Activated naive CD8-positive, alpha-beta T cell treated with anti-CD3 and anti-CD28 coated beads, Interleukin-2, amount 50 U/mL, for 16 hours (primary cell): ENCODE results near the gene HPGD.
"Not testable (repeated sequence)": the region's sequence is repeated elsewhere in the genome, so short reads cannot be mapped to it uniquely, and the experiment has no call there.

Experiments
- DNase-seq: peaks from one replicate; pipeline ENCODE4 v3.0.0-alpha.2; 2020; ENCODE audit warnings: low read depth, low spot score

The HPGD gene

GRCh38 chr4:174526731-174527130 lies 4.4 kb upstream of the HPGD start:
- no peak for DNase-seq

GRCh38 chr4:174524242-174524641 lies 2.0 kb upstream of the HPGD start:
- no peak for DNase-seq

- DNase-seq: no peak
Measured at GRCh38 chr4:174523025-174523693, 871 bp upstream of the HPGD start.

- DNase-seq: no peak
Measured at GRCh38 chr4:174521800-174522182, 497 bp downstream of the HPGD start.

DNA sequence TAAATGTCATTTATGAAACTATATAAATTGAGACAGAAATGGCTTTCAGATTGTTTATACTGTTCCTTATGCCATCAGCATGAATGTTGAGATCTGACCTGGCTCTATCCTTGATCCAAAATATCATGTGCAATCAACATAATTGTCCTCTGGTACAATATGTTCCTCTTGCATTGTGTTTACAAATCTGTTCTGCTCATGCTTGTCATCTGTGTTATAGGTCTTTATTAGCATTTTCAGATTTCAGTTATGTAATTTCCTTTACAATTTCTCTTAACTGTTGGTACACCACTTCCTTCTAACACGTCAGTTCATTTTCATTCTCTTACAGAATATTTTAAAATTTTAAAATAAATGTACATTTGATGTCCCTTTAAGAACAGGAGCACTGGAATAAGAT lies 1.6 kb downstream of the HPGD start:
- DNase-seq: no peak

DNA sequence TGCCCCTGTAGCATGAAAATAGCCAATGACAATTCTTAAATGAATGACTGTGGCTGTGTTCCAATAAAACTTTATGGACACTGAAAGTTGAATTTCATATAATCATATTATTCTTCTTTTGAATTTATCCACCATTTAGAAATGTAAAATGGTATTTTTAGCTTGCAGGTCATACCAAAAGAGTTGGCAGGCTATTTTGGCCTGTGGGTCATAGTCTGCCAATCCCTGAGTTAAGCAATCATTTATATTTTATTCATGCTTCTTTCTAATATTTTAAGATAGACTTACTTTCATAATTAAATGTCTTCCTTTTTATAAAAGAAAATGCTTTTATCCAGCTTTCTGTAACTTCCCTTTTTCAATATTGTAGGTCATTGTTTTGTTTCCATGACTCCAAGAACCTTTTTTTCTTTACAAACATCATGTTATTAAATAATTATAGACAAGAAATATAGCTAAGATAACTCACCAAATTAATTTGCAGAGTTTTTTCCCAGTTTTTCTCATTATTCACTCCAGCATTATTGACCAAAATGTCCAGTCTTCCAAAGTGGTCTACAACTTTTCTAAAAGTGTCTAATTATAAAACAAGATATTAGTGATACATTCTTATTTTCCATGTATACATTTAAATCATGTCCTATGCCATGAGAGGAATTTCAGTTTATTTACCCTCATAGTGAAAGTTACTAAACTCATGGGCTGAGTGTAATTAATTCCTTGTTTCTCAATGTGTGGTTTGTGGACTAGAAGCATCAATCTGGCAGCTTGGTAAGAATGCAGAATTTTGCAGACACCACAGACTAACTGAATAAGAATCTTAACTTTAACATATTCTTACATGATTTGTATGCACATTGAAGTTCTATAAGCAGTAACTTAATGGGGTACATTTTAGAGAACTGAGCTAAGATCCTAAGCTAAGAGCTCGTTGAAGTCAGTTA lies 4.5 kb downstream of the HPGD start:
- no peak for DNase-seq

DNA sequence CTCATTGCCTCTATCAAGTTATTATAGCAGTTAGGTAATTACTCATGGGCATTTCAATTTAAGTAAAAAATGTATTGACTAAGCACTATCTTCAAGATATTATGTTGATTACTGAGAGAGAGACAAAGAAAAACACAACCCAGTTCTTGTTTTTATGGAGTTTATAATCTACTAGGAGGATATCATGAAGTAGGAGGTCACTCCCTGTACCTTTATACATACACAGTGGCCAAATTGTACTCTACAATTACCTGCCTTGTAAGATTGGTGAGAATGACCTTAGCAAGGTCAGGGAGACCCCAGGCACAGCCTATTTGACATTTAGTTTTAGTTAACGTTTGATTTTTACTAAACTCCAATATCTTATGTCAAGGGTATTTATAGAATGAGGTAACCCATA lies 5.5 kb downstream of the HPGD start:
- no peak for DNase-seq

GRCh38 chr4:174516345-174516744 lies 5.9 kb downstream of the HPGD start:
- DNase-seq: no peak

GRCh38 chr4:174512745-174513144 lies 9.5 kb downstream of the HPGD start:
- DNase-seq: no peak

- no peak for DNase-seq
Measured at GRCh38 chr4:174505892-174506291, 16.4 kb downstream of the HPGD start.

DNA sequence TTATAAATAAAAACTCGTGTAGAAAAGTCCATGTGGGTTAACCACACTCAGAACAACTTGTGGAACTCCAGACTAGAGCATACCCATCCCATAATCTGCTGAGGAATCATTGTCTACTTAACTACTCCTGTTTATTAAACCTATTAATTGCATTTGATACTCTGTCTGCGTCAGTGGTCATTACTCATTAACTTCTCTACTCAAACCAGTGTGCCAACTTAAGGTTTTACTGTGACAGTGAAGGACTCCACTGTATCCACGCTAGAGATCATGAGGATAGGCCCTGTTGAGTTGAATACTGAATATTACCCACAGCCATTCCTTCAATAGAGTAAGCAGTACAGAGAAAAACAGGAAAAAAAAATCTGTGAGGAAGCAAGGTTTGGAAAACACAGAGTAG lies 17.3 kb downstream of the HPGD start:
- no peak for DNase-seq

DNA sequence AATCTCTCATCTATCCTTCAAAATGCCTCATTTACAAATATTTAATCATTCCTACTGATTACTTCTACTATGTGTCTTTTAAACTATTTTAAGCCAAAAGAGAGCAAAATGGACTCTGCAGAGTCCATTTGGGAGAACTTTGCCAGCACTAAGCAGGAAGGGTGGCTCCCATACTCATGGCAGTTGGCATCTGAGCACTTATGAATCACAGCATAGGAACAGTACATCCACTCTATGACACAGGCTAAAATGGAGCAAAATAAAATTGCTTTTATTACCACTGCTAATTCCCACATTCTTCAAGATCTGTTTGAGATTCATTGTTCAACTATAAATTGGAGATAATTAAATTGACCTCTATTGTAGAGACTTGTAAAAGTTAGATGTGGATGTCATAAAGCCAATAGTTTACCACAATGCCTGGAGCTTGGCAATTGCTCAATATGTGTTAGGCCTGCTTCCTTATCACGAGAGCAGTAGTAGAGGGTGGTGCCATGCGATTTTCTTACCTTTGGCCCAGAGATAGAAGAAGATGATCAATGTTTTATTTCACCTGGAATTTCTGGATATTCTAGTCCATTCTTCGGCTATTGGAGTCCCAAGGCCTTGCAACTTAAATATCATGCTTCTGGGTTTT lies 19.1 kb downstream of the HPGD start:
- no peak for DNase-seq

DNA sequence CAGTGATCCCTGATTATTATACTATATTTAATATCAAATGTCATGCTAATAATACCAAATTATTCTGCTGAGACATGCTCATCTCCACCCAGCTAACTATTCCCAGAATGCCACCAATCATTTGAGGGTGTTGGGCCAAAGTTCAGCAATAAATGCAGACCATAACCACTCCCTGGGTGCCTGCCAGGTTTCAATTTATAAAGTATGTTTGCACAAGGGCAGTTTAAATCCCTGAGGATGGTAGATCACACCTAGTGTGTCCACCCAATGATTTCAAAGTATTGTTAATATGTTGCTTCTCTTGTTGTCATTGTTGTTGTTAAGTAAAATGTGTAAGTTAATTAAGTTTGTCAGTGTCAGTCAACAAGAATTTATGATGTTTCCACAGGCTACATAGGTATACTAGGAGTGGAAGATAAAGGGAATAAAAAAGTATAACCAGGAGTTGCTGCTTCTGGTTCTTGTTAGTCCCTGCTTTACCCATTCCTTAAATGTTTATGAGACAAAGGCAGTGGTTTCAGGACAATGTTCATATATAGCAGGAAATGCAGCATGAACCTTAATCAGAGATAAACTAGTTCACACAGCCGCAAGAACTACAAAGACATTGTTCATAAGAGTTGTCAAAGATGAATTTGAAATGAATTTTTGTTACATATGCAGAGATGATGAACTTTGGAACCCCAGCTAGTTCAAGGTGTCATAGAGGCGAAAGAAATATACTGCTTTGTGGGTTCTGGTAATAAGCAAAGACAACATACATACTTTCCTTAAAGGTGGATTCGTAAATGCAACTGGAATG lies 25.5 kb downstream of the HPGD start:
- no peak for DNase-seq

DNA sequence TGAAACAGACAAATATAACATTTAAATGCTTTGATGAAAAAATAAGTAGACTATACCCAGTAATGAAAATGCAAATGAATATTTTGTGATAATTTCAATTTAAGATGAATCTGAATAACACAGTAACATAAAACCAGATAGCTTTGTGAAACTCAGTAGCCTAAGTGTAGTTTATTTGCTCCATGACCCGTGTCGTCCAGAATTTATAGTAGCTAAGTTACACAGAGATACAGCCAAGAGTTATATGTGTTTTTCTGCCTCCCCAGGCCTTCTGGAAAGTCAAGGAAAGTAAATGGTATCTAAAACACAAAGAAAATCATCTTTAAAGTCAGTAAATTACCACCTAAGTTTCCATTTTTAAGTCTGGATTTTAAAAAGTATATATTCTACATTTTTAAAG lies 26.7 kb downstream of the HPGD start:
- DNase-seq: no peak

DNA sequence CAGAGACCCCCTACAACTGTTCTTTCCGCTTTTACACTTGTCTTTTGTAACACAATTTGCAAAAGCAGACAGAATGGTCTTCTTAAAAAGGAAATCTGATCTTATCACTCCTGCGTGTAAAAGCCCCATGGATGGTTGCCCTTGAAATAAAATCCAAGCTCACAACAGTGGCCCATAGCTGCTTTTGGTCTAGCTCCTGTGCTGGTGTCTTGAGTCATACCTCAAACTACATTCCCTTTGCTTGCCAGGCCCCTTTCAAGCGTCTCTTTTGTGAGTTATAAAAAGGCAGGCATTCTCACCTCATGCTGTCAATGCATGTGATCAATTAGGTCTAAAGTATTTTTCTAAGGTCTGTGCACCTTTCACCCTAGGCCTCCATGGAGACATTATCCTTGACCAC lies 27.6 kb downstream of the HPGD start:
- no peak for DNase-seq

- no peak for DNase-seq
Measured at GRCh38 chr4:174494146-174494545, 28.1 kb downstream of the HPGD start.

- no peak for DNase-seq
Measured at GRCh38 chr4:174490451-174490961, 31.8 kb downstream of the HPGD start.

GRCh38 chr4:174488368-174488767 lies 33.9 kb downstream of the HPGD start:
- not testable (repeated sequence) for DNase-seq

GRCh38 chr4:174485025-174485424 lies 37.3 kb downstream of the HPGD start:
- no peak for DNase-seq

GRCh38 chr4:174483792-174484191 lies 38.5 kb downstream of the HPGD start:
- DNase-seq: no peak

- no peak for DNase-seq
Measured at GRCh38 chr4:174479140-174479539, 43.1 kb downstream of the HPGD start.

DNA sequence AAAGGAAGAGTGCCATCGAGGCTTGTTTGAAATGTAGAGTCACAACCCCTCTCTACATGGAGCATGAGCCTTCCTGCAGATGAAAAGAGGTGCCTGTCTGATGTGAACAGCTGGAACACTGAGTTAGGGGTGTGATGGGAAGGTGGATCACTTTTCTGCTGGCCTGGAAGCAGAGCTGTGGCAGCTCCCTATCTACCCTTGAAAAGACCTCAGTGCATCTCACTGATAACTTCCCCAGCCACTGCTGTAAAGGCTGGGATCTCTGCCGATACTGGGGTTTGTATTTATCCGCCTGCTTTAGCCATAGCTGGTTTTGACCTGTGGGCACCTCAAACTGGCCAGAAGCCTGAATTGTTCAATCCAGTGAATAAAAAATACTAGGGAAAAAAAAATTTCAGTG lies 46.8 kb downstream of the HPGD start:
- no peak for DNase-seq
